Activated CD8-positive, alpha-beta memory T cell treated with anti-CD3 and anti-CD28 coated beads, Interleukin-2, amount 10 ng/mL, durations not matched to agents 7 days and 5 days (primary cell): Measurements from ENCODE around the gene MYLK4. TPM values are rescaled to one million over a fixed set of nuclear protein-coding genes. Genes with fewer than 3 reads are reported as not detected.

Experiments
- ATAC-seq: fragments of 150-1000 bp; cut with Tn5 transposase; one replicate; pipeline ENCODE4 v1.10.0; 2021; ENCODE audit warnings: moderate library complexity
- CTCF ChIA-PET: fragments of 350-600 bp; sonication (Branson Sonifier 250); formaldehyde crosslinking; loops from one replicate; lab custom pipeline; 2021; ENCODE audit warnings: antibody characterized with exemption; lab: Charles Lee
- DNase-seq: peaks from one replicate; pipeline ENCODE4 v3.0.0-alpha.2; 2020
- H3K27ac Mint-ChIP-seq: one replicate; pipeline ENCODE4 v1.8.0; 2021; ENCODE audit warnings: mild to moderate bottlenecking, mixed read lengths
- H3K27me3 Mint-ChIP-seq: one replicate; pipeline ENCODE4 v1.8.0; 2021; ENCODE audit warnings: mixed read lengths
- H3K36me3 Mint-ChIP-seq: one replicate; pipeline ENCODE4 v1.8.0; 2021; ENCODE audit warnings: mild to moderate bottlenecking, mixed read lengths
- H3K4me1 Mint-ChIP-seq: one replicate; pipeline ENCODE4 v1.8.0; 2021; ENCODE audit warnings: mixed read lengths
- H3K4me3 Mint-ChIP-seq: one replicate; pipeline ENCODE4 v1.8.0; 2021; ENCODE audit warnings: mild to moderate bottlenecking, moderate library complexity, mixed read lengths
- H3K9me3 Mint-ChIP-seq: one replicate; pipeline ENCODE4 v1.8.0; 2022; ENCODE audit warnings: low read depth, mixed read lengths
- total RNA-seq, 2 experiments: library from RNA; stranded (reverse); gene quantifications; one replicate each; pipeline ENCODE4 v1.2.3, GENCODE V29; 2021

MYLK4 gene
- total RNA-seq, 2 experiments from 2014 or later, result 0.18 to 0.23 TPM

DNA sequence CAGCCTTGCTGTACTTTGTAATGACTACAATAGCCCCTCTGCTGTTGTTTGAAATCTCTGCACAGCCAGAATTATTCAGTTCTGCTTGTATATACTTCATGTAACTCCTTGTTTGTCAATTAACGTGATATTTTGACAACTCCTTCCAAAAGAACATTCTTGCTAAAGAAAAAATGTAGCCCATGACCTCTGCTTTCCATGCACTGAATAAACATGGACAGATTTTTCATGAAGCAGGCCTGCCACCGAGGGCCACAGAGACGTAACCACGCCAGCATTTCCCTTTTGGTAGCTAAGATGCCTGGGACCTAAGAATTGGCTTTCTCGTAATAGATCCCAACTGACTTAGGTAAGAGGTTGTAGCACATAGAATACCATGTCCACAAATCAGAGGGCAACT lies 135.9 kb downstream of the MYLK4 start:
- Mint-ChIP-seq H3K9me3 (no peaks in the 10 kb centered on the region), H3K4me3 (no peak overlapping the region), H3K36me3 (no peaks in the 10 kb centered on the region), H3K4me1 (no peaks in the 10 kb centered on the region), H3K27ac (no peak overlapping the region), H3K27me3 (peaks cover 67% of the 10 kb centered on the region)
- DNase-seq (no peak), ATAC-seq (no peak)
- CTCF ChIA-PET, result no interaction called here

DNA sequence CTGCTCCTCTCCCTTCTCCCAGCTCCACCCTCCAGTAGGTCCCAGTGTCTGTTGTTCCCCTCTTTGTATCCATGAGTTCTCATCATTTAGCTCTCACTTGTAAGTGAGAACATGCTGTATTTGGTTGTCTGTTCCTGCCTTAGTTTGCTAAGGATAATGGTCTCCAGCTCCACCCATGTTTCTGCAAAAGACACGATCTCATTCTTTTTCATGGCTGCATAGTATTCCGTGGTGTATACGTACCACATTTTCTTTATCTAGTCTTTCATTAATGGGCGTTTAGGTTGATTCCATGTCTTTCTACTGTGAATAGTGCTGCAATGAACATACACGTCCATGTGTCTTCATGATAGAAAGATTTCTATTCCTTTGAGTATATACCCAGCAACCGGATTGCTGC lies 136.6 kb downstream of the MYLK4 start:
- peaks cover 68% of the 10 kb centered on the region for H3K27me3 Mint-ChIP-seq
- no peak for ATAC-seq
- no peak overlapping the region for H3K27ac Mint-ChIP-seq
- CTCF ChIA-PET, result no interaction called here
- no peaks in the 10 kb centered on the region for H3K4me1 Mint-ChIP-seq
- DNase-seq, result no peak
- H3K4me3 Mint-ChIP-seq, result no peak overlapping the region
- no peaks in the 10 kb centered on the region for H3K36me3 Mint-ChIP-seq
- H3K9me3 Mint-ChIP-seq, result no peaks in the 10 kb centered on the region

Other genes starting within 250 kb of the MYLK4 start
- gene WRNIP1, start 14.5 kb upstream of the MYLK4 start, total RNA-seq, result 10 to 100 TPM; 48.7 to 53.3 TPM
- gene SERPINB1, start 90.9 kb upstream of the MYLK4 start, total RNA-seq, result 10 to 100 TPM; 55.2 to 65.7 TPM
- gene SERPINB9, start 152.4 kb upstream of the MYLK4 start, total RNA-seq, result 10 to 100 TPM; 56.0 to 94.9 TPM
- gene SERPINB6, start 220.6 kb upstream of the MYLK4 start, total RNA-seq, result 10 to 100 TPM; 55.2 to 56.0 TPM
- 10 to 100 TPM; 11.9 to 14.5 TPM for gene NQO2, start 249.0 kb upstream of the MYLK4 start, total RNA-seq